SIG-M5 treated with dmso at 0.1 percent for 504 hours (cell line): ENCODE data around the gene CCDC88B.
"Not testable (repeated sequence)": the region's sequence is repeated elsewhere in the genome, so short reads cannot be mapped to it uniquely, and the experiment has no call there.

Experiments
- DNase-seq: peaks from one replicate; lab custom pipeline; 2025; ENCODE audit not compliant: unreplicated experiment; lab: John Stamatoyannopoulos, UW

The CCDC88B gene

DNA sequence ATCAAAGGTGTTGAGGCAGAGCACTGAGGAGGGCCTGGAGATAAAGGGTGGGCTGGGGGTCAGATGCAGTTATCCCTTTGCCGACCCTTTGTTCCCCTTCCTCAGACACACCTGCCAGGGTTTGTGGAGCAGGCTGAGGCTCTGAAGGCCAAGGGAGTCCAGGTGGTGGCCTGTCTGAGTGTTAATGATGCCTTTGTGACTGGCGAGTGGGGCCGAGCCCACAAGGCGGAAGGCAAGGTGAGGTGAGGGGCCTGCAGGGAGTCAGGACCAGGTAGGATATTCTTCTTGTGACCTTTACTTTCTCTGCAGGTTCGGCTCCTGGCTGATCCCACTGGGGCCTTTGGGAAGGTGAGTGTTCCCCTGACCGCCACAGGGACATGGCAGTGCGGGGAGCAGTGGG lies 19.4 kb upstream of the CCDC88B start:
- no peak for DNase-seq

DNA sequence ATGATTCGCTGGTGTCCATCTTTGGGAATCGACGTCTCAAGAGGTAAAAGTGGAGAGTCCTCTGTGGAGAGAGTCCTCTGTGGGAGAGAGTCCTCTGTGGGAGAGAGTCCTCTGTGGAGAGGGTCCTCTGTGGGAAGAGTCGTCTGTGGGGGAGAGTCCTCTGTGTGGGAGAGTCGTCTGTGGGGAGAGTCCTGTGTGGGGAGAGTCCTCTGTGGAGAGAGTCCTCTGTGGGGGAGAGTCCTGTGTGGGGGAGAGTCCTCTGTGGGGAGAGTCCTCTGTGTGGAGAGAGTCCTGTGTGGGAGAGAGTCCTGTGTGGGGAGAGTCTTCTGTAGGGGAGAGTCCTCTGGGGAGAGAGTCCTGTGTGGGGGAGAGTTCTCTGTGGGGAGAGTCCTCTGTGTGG lies 19.0 kb upstream of the CCDC88B start:
- DNase-seq, result no peak

- DNase-seq, result no peak
Observed at GRCh38 chr11:64321533-64321932, 18.5 kb upstream of the CCDC88B start.

DNA sequence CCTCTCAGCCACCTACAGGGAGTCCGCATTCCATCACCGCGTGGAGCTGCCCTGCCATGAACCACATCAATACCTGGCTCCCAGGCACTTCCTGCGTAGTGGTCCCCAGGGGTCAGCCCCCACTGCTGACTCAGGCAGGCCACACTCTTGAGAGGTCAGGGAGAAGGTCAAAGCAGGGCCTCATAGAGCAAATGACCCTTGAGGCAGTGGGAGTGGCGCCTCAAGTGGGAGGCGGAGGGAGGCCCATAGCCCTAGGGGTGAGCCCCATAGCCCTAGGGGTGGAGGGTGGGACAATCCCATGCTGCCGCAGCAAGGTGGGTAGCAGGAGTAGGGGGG lies 17.1 kb upstream of the CCDC88B start:
- no peak for DNase-seq

DNA sequence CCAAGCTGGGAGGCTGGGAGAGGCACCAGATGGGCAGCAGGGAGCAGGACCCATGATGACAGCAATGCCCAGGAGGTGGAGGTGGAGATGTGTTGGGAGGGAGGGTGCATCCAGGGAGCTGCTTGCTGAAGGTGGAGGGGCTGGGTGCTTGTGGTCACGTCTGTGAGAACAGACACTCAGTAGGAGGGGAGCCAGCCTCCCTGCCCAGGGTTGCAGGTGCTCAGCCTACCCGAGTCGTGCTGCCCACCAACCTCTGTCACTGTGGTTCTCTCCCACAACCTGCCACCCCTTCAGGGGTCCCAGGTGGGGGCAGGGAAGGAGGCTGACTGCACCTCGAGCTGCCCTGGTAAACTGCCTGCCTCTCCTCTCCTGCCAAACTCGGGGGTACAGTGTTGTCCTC lies 16.6 kb upstream of the CCDC88B start:
- DNase-seq, result no peak

DNA sequence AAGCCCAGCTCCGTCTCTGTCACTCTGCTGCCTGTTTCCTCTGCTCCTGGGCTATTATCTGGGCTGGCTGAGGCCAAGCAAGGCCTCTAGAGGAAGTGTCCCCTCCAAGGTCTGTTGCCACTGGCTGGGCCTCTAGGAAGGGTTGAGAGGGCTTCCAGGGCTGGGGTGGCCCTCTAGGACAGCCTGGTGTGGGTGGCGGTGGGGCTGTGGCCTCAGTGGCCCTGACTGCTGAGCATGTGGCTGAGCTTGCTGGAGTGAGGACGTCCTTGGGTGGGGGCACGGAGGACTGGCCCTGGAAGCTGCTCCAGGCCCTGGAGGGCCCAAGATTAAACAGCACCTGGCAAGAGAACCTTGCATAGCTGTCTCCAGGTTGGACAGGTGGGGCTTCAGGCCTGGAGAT lies 16.0 kb upstream of the CCDC88B start:
- not testable (repeated sequence) for DNase-seq

- DNase-seq, result no peak
Observed at GRCh38 chr11:64324692-64325469, 15.1 kb upstream of the CCDC88B start.

- DNase-seq, result no peak
Observed at GRCh38 chr11:64327375-64327774, 12.6 kb upstream of the CCDC88B start.

DNA sequence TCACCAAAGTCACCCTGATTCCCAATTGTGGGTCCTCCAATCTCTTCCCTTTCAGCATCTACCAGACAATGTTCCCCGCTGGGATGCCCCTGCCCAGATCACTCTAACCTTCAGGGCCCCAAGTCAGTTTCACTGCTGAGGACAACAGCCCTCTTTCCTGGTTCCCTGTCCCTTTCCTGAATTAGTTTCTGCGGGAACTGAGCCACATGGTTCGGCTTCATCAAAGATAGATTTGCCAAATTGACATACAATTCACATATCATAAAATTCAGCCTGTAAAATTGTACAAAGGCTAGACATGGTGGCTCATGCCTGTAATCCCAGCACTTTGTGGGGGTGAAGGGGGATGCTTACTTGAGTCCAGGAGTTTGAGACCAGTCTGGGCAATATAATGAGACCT lies 12.0 kb upstream of the CCDC88B start:
- DNase-seq, result no peak

DNA sequence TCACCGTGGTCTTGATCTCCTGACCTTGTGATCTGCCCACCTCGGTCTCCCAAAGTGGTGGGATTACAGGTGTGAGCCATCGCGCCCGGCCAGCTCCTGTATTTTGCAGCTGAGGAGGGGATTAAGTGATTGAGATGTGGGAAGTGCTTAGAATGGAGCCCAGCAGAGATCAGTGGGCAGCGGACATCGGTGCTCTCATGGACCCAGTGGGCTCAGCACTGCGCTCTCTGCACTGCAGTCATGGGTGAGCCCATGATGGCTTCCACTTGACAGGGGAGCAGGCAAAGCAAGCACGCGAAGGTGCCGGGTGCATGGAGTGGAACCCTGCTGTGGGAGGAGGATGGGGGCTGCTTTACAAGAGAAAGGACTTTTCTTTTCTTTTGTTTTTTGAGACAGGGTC lies 9.1 kb upstream of the CCDC88B start:
- no peak for DNase-seq

DNA sequence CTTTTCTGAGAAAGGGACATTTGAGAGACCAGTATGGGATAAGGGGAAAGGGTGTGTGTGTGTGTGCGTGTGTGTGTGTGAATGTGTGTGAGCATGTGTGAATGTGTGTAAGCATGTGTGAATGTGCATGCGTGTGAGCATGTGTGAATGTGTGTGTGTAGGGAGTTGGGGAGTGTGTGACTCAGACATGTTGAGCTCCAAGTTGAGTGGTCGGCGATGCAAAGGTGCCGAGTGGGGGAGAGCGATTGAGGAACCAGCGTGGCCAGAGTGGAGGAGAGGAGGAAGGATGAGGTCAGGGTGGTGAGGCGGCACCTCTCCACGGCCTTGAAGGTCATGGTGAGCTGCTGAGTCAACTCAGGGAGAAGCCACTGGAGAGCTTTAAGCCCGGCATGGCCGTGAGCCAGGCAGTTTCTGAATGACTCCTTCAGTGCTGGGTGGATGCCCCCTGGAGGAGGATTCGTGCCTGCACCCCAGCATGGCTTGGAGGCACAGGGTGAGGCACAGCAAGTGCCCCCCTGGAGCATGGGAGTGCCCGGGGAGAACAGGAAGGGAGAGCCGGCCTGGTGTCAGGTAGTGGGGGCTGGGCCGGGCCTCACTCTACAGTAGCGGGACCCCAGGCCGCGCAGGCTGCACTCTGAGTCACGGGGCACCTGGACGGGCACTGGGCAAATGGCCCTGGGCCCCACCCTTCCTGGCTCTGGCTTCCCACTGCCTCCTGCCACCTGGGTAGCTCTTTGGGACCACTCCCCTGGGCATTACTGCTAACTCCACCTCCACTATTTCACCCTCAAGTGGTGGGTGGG lies 8.2 kb upstream of the CCDC88B start:
- DNase-seq, result peak; percentile 71

- DNase-seq, result no peak
Observed at GRCh38 chr11:64333556-64333955, 6.4 kb upstream of the CCDC88B start.

- DNase-seq, result peak; percentile 96
Observed at GRCh38 chr11:64334764-64335735, 5.0 kb upstream of the CCDC88B start.

- DNase-seq, result no peak
Observed at GRCh38 chr11:64337538-64338249, 2.3 kb upstream of the CCDC88B start.

DNA sequence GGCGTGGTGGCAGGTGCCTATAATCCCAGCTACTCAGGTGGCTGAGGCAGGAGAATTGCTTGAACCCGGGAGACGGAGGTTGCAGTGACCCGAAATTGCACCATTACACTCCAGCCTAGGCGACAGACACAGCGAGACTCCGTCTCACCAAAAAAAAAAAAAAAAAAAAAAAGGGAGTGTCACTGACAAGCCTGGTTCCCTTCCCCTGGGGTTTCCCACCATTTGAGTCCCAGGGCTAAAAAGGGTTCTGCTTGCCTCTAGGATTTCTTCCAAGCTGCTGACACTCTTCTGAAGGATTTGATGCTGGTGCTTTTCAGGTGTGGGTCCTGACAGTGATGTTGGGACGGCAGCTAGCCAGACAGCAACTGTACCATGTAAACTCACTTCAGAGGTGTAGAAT lies 1.3 kb upstream of the CCDC88B start:
- DNase-seq, result no peak

- DNase-seq, result no peak
Observed at GRCh38 chr11:64339286-64339685, 718 bp upstream of the CCDC88B start.

- DNase-seq, result no peak
Observed at GRCh38 chr11:64340671-64341335, 799 bp downstream of the CCDC88B start.

DNA sequence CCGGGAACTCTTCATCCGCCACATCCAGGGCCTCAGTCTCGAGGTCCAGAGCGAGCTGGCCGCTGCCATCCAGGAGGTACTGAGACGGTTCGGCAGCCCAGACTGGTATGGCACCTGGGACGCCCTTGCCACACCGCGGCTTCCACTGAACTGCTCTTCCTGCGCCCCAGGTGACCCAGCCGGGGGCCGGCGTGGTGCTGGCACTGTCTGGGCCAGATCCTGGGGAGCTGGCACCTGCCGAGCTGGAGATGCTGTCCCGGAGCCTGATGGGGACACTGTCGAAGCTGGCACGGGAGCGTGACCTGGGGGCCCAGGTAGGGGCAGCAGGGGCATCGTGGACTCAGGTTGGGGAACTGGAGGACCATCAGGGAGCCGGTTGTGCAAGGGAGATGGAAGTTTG lies 1.4 kb downstream of the CCDC88B start:
- no peak for DNase-seq

DNA sequence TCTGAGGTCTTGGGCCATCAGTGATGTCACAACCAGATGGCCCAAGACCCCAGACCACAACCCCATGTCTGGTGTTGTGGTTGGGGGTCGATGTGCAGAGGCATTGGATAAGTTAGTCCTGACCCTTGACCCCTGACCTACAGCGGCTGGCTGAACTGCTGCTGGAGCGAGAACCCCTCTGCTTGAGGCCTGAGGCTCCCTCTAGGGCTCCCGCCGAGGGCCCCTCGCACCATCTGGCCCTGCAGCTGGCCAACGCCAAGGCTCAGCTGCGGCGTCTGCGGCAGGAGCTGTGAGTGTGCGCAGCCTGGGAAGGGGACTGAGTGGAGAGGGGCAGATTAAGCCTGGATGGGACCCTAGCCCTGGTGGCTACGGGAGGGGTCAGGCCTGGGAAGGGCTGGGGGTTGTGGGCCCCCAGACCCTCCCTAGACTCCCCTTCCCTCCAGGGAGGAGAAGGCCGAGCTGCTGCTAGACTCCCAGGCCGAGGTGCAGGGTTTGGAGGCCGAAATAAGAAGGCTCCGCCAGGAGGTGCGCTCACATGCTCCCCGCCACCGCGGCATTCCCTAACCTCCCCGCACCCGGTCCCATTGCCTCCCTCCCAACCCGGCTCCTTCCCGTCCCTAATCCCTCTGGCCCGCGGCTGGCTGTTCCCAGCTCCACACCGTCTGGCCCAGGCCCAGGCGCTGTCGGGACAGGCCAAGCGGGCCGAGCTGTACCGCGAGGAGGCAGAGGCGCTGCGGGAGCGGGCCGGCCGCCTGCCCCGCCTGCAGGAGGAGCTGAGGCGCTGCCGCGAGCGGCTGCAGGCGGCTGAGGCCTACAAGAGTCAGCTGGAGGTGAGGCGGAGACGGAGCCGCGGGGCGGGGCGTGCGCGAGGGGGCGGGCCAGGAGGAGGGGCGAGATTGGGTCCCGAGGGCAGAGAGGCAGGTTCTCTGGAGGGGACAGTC lies 2.1 kb downstream of the CCDC88B start:
- peak; percentile 87 for DNase-seq
